HG03575 (cell line): Measurements from ENCODE around the gene PODNL1.

Experiments
- ATAC-seq: cut with Tn5 transposase; IDR thresholded peaks from one replicate; pipeline ENCODE4 v1.9.1; 2021; ENCODE audit not compliant: unreplicated experiment, insufficient number of reproducible peaks, low FRiP score; ENCODE audit errors: extremely low read depth

PODNL1 gene

GRCh38 chr19:13938301-13939064, at the start of gene PODNL1:
PODNL1 (minus strand) TSS chr19:13938417; CDS start chr19:13938181, 236 bp downstream.
- ATAC-seq: no peak

GRCh38 chr19:13987101-13987890, 49.1 kb upstream of the PODNL1 start:
- no peak for ATAC-seq

- peak; percentile 51 for ATAC-seq
These were observed 48.2 kb upstream of the PODNL1 start for GRCh38 chr19:13986348-13986904.

GRCh38 chr19:13985771-13986347, 47.6 kb upstream of the PODNL1 start:
- ATAC-seq: no peak

- no peak for ATAC-seq
These were observed 46.9 kb upstream of the PODNL1 start for GRCh38 chr19:13984875-13985741.

- ATAC-seq: no peak
These were observed 46.0 kb upstream of the PODNL1 start for GRCh38 chr19:13984186-13984585.

- no peak for ATAC-seq
These were observed 45.1 kb upstream of the PODNL1 start for GRCh38 chr19:13983213-13983889.

GRCh38 chr19:13982773-13983172, 44.6 kb upstream of the PODNL1 start:
- ATAC-seq: no peak

GRCh38 chr19:13981988-13982501, 43.8 kb upstream of the PODNL1 start:
- no peak for ATAC-seq

GRCh38 chr19:13981467-13981866, 43.2 kb upstream of the PODNL1 start:
- ATAC-seq: no peak

- ATAC-seq: no peak
These were observed 42.8 kb upstream of the PODNL1 start for GRCh38 chr19:13981021-13981420.

GRCh38 chr19:13980340-13980739, 42.1 kb upstream of the PODNL1 start:
- ATAC-seq: no peak

GRCh38 chr19:13979686-13980085, 41.5 kb upstream of the PODNL1 start:
- no peak for ATAC-seq

GRCh38 chr19:13979244-13979615, 41.0 kb upstream of the PODNL1 start:
- ATAC-seq: no peak

GRCh38 chr19:13978351-13979243, 40.4 kb upstream of the PODNL1 start:
- ATAC-seq: no peak

- no peak for ATAC-seq
These were observed 39.6 kb upstream of the PODNL1 start for GRCh38 chr19:13977803-13978202.

- ATAC-seq: no peak
These were observed 38.2 kb upstream of the PODNL1 start for GRCh38 chr19:13976446-13976845.
